CD4-positive, CD25-positive, alpha-beta regulatory T cell (primary cell): Measurements from ENCODE around the gene CD1D. TPM values are rescaled to one million over a fixed set of nuclear protein-coding genes. Genes with fewer than 3 reads are reported as not detected.

ENCODE experiments used
- ATAC-seq, 2 donors: fragments of 150-1000 bp; cut with Tn5 transposase; one replicate each; pipeline ENCODE4 v1.10.0; 2021; ENCODE audit warnings: low read depth in 2 of 2, moderate number of reproducible peaks in 2 of 2, moderate library complexity in 1 of 2
- DNase-seq, 3 donors: peaks; one replicate each; pipeline versions ENCODE4 v3.0.0 to v3.0.0-alpha.2; 2012 to 2022; ENCODE audit warnings: mixed read lengths in 1 of 3
- H3K27ac ChIP-seq: one replicate; pipeline ENCODE4 v1.7.0; 2013; ENCODE audit warnings: mild to moderate bottlenecking, low read length; ENCODE audit not compliant: insufficient read depth, poor library complexity, severe bottlenecking
- H3K27me3 ChIP-seq: one replicate; pipeline ENCODE4 v1.7.0; 2013; ENCODE audit warnings: low read length; ENCODE audit not compliant: control insufficient read depth, insufficient read depth
- H3K36me3 ChIP-seq: one replicate; pipeline ENCODE4 v1.7.0; 2013; ENCODE audit warnings: mild to moderate bottlenecking, low read length, moderate library complexity; ENCODE audit not compliant: control insufficient read depth, insufficient read depth
- H3K4me1 ChIP-seq: 2 replicates; pipeline ENCODE4 v1.7.0; 2013; ENCODE audit warnings: mild to moderate bottlenecking, low read length; ENCODE audit not compliant: insufficient read depth, control insufficient read depth, poor library complexity, severe bottlenecking
- H3K4me3 ChIP-seq: one replicate; pipeline ENCODE4 v1.7.0; 2013; ENCODE audit warnings: low read depth, mild to moderate bottlenecking, low read length, moderate library complexity
- H3K9me3 ChIP-seq, 2 experiments: 1 replicate in 1 of 2; 2 replicates in 1 of 2; pipeline ENCODE4 v1.7.0; 2013; ENCODE audit warnings: low read length in 2 of 2, mild to moderate bottlenecking in 1 of 2, moderate library complexity in 1 of 2; ENCODE audit not compliant: control insufficient read depth in 2 of 2
- H3K27ac Mint-ChIP-seq, 3 donors: one replicate each; pipeline ENCODE4 v1.8.0; 2020 to 2022; ENCODE audit warnings: mild to moderate bottlenecking in 3 of 3, mixed read lengths in 3 of 3, moderate library complexity in 2 of 3
- H3K27me3 Mint-ChIP-seq: one replicate; pipeline ENCODE4 v1.8.0; 2022; ENCODE audit warnings: mild to moderate bottlenecking, mixed read lengths
- H3K36me3 Mint-ChIP-seq: one replicate; pipeline ENCODE4 v1.8.0; 2020; ENCODE audit warnings: mixed read lengths
- H3K4me1 Mint-ChIP-seq, 4 donors: one replicate each; pipeline ENCODE4 v1.8.0; 2020 to 2022; ENCODE audit warnings: mixed read lengths in 4 of 4, mild to moderate bottlenecking in 1 of 4
- H3K4me3 Mint-ChIP-seq, 4 donors: one replicate each; pipeline ENCODE4 v1.8.0; 2020 to 2022; ENCODE audit warnings: mild to moderate bottlenecking in 4 of 4, mixed read lengths in 4 of 4, moderate library complexity in 3 of 4
- H3K9me3 Mint-ChIP-seq, 7 donors: one replicate each; pipeline ENCODE4 v1.8.0; 2020 to 2022; ENCODE audit warnings: mixed read lengths in 7 of 7, mild to moderate bottlenecking in 3 of 7, moderate library complexity in 2 of 7
- polyA plus RNA-seq, 4 donors: library from polyadenylated mRNA; unstranded; fragments of 300-500 nt; fragmentation: Illumina TruSeq; gene quantifications; one replicate each; pipeline ENCODE4 v1.2.3, GENCODE V29; 2021
- total RNA-seq: library from RNA; stranded (reverse); gene quantifications from one replicate; pipeline ENCODE4 v1.2.3, GENCODE V29; 2022

CD1D gene
- total RNA-seq (not detected), polyA plus RNA-seq (under 1 TPM in 2 of 4 donors, not detected in 2; 0.12 to 0.16 TPM)

- H3K27ac Mint-ChIP-seq: peak within 1 kb of the TSS in 1 of 3 donors; percentile 16
- ATAC-seq (no peak), DNase-seq (no peak)
- H3K9me3 Mint-ChIP-seq: peaks cover 0 to 2% (median 0%) of the 10 kb centered on the region in 7 donors
- Histone ChIP-seq H3K4me1 (no peaks in the 10 kb centered on the region), H3K4me3 (no peak within 1 kb of the TSS), H3K27me3 (peaks cover 25% of the 10 kb centered on the region), H3K9me3 (no peaks in the 10 kb centered on the region), H3K27ac (no peak within 1 kb of the TSS), H3K36me3 (no peaks in the 10 kb centered on the region)
- peaks cover 0 to 25% (median 2%) of the 10 kb centered on the region in 4 donors for H3K4me1 Mint-ChIP-seq
- peak within 1 kb of the TSS in 2 of 4 donors; percentile 55 to 69 for H3K4me3 Mint-ChIP-seq
- no peaks in the 10 kb centered on the region for H3K36me3 Mint-ChIP-seq
- H3K27me3 Mint-ChIP-seq: peaks cover 43% of the 10 kb centered on the region
These were observed at the start of gene CD1D for GRCh38 chr1:158180741-158181576. CD1D (plus strand) TSS chr1:158180895; CDS start chr1:158181102, 207 bp downstream.

- no peaks in the 10 kb centered on the region for H3K9me3 Mint-ChIP-seq
- H3K4me1 ChIP-seq: no peaks in the 10 kb centered on the region
- no peak for ATAC-seq
- no peaks in the 10 kb centered on the region for H3K9me3 ChIP-seq
- H3K27me3 Mint-ChIP-seq: peaks cover 4% of the 10 kb centered on the region
- DNase-seq: no peak
- no peak overlapping the region for H3K4me3 ChIP-seq
- no peak overlapping the region for H3K27ac Mint-ChIP-seq
- H3K4me3 Mint-ChIP-seq: no peak overlapping the region
- peaks cover 2% of the 10 kb centered on the region for H3K27me3 ChIP-seq
- H3K36me3 ChIP-seq: no peaks in the 10 kb centered on the region
- H3K36me3 Mint-ChIP-seq: no peaks in the 10 kb centered on the region
- no peaks in the 10 kb centered on the region for H3K4me1 Mint-ChIP-seq
- H3K27ac ChIP-seq: no peak overlapping the region
These were observed 49.5 kb upstream of the CD1D start for GRCh38 chr1:158131217-158131616.

DNA sequence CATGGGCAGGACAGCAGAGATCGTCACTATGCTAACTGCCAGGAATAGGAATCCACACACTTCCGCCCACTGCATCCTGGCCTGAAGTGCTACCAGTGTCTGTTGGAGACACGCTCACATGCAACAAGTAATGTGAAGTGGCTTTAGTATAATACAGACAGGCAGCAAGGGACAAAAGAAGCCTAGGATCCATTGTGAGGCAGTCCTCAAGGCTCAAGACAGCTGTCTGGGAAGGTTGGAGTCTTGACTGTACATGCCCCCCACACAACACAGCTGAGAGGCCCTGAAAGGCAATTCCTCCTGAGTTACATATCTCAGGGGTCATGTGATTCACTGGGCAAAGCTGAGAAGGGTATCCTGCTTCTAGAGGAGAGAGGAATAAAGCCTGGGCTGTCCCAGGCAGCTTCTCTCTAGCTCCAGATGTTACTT lies 39.9 kb upstream of the CD1D start:
- DNase-seq: no peak
- Histone ChIP-seq H3K4me3 (no peak overlapping the region), H3K27ac (no peak overlapping the region), H3K36me3 (no peaks in the 10 kb centered on the region), H3K27me3 (no peaks in the 10 kb centered on the region), H3K4me1 (no peaks in the 10 kb centered on the region), H3K9me3 (no peaks in the 10 kb centered on the region)
- no peaks in the 10 kb centered on the region for H3K27me3 Mint-ChIP-seq
- ATAC-seq: no peak
- H3K4me1 Mint-ChIP-seq: no peaks in the 10 kb centered on the region
- H3K27ac Mint-ChIP-seq: no peak overlapping the region
- H3K9me3 Mint-ChIP-seq: no peaks in the 10 kb centered on the region
- H3K4me3 Mint-ChIP-seq: no peak overlapping the region
- no peaks in the 10 kb centered on the region for H3K36me3 Mint-ChIP-seq

GRCh38 chr1:158145173-158145719 lies 35.4 kb upstream of the CD1D start:
- no peak for DNase-seq
- Histone ChIP-seq H3K27ac (no peak overlapping the region), H3K27me3 (no peaks in the 10 kb centered on the region), H3K4me3 (no peak overlapping the region), H3K9me3 (no peaks in the 10 kb centered on the region), H3K4me1 (peaks cover 6% of the 10 kb centered on the region), H3K36me3 (no peaks in the 10 kb centered on the region)
- Mint-ChIP-seq H3K9me3 (peaks cover 0 to 1% (median 0%) of the 10 kb centered on the region in 7 donors), H3K27ac (no peak overlapping the region), H3K27me3 (peaks cover 8% of the 10 kb centered on the region), H3K4me1 (peaks cover 7 to 26% (median 13%) of the 10 kb centered on the region in 4 donors), H3K4me3 (no peak overlapping the region), H3K36me3 (no peaks in the 10 kb centered on the region)
- ATAC-seq: no peak

GRCh38 chr1:158146165-158146564 lies 34.5 kb upstream of the CD1D start:
- Histone ChIP-seq H3K36me3 (no peaks in the 10 kb centered on the region), H3K27ac (no peak overlapping the region), H3K4me1 (peaks cover 8% of the 10 kb centered on the region), H3K9me3 (no peaks in the 10 kb centered on the region), H3K27me3 (no peaks in the 10 kb centered on the region), H3K4me3 (no peak overlapping the region)
- H3K9me3 Mint-ChIP-seq: peaks cover 0 to 1% (median 0%) of the 10 kb centered on the region in 7 donors
- H3K27ac Mint-ChIP-seq: no peak overlapping the region
- peaks cover 9 to 33% (median 15%) of the 10 kb centered on the region in 4 donors for H3K4me1 Mint-ChIP-seq
- no peaks in the 10 kb centered on the region for H3K36me3 Mint-ChIP-seq
- H3K27me3 Mint-ChIP-seq: peaks cover 8% of the 10 kb centered on the region
- no peak for DNase-seq
- no peak for ATAC-seq
- H3K4me3 Mint-ChIP-seq: peak overlapping the region in 1 of 4 donors; percentile 27

DNA sequence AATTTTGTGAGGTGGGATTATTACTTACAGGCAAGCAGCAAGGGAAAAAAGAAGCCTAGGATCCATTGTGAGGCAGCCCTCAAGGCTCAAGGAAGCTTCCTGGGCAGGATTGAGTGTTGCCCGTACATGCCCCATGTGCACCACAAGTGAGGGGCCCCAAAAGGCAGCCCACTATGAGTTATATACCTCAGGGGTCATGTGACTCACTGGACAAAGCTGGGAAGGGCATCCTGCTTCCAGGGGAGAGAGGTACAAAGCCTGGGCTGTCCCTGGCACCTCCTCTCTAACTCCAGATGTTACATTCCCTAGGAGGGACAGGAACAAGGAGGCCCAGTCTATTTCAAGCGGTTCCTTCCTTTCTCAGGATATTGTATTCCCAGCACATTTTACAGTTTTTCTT lies 34.0 kb upstream of the CD1D start:
- Mint-ChIP-seq H3K27me3 (peaks cover 8% of the 10 kb centered on the region), H3K4me3 (peak overlapping the region in 1 of 4 donors; percentile 53), H3K4me1 (peaks cover 9 to 33% (median 15%) of the 10 kb centered on the region in 4 donors), H3K36me3 (no peaks in the 10 kb centered on the region), H3K27ac (no peak overlapping the region), H3K9me3 (peaks cover 0 to 1% (median 0%) of the 10 kb centered on the region in 7 donors)
- H3K27ac ChIP-seq: no peak overlapping the region
- peaks cover 8% of the 10 kb centered on the region for H3K4me1 ChIP-seq
- no peak overlapping the region for H3K4me3 ChIP-seq
- DNase-seq: no peak
- H3K36me3 ChIP-seq: no peaks in the 10 kb centered on the region
- ATAC-seq: no peak
- H3K9me3 ChIP-seq: no peaks in the 10 kb centered on the region
- no peaks in the 10 kb centered on the region for H3K27me3 ChIP-seq

DNA sequence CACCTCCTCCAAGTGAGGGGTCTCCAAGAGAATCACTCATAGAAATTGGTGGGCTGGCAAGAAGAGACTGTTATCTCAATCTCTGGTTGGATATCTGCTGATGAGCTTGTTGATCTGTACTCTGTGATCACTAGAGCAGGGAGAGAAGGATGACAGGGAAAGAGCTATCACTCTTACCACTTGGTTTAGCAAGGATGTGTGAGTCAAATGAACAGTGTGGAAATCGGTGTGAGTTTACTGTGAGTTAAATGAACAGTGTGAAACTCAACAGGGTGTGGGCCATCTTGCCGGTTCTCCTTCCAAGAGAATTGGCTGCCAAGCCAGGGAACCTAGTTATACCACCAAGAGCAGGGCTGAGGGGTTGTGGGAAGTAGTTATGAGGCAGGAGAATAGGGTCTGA lies 33.3 kb upstream of the CD1D start:
- peaks cover 8% of the 10 kb centered on the region for H3K4me1 ChIP-seq
- H3K9me3 Mint-ChIP-seq: peaks cover 0 to 1% (median 0%) of the 10 kb centered on the region in 7 donors
- H3K4me3 ChIP-seq: no peak overlapping the region
- peak overlapping the region in 1 of 3 donors; percentile 37 for H3K27ac Mint-ChIP-seq
- no peak for ATAC-seq
- H3K36me3 ChIP-seq: no peaks in the 10 kb centered on the region
- H3K9me3 ChIP-seq: no peaks in the 10 kb centered on the region
- H3K4me1 Mint-ChIP-seq: peaks cover 9 to 33% (median 15%) of the 10 kb centered on the region in 4 donors
- peak overlapping the region in 2 of 4 donors; percentile 30 to 53 for H3K4me3 Mint-ChIP-seq
- H3K27ac ChIP-seq: no peak overlapping the region
- peaks cover 8% of the 10 kb centered on the region for H3K27me3 Mint-ChIP-seq
- DNase-seq: no peak
- H3K36me3 Mint-ChIP-seq: no peaks in the 10 kb centered on the region
- no peaks in the 10 kb centered on the region for H3K27me3 ChIP-seq
